ENCODE results near the gene RFWD3. TPM values are rescaled to one million over a fixed set of nuclear protein-coding genes. Genes with fewer than 3 reads are reported as not detected.

Gene RFWD3
- total and polyA plus RNA-seq, 2 experiments from 2014 or later = 12.8 to 12.9 TPM

- H3K4me1 ChIP-seq (ENCODE audit: insufficient read depth) = peaks cover under 1% of the 10 kb centered on the region
- no peak for DNase-seq (ENCODE audit: low spot score)
- TF ChIP-seq EZH2 (IDR thresholded peaks at IDR 0.05; ENCODE audit: borderline replicate concordance) (no peak), CTCF (IDR thresholded peaks at IDR 0.05; ENCODE audit: poor library complexity) (no peak), EZH2phosphoT487 (IDR thresholded peaks at IDR 0.05; ENCODE audit: low read depth, severe bottlenecking, unreplicated experiment) (no peak)
- peaks cover 45% of the 10 kb centered on the region for H4K20me1 ChIP-seq (ENCODE audit: insufficient read depth, poor library complexity, severe bottlenecking)
- no peak overlapping the region for H3K4me2 ChIP-seq
- H3K9me2 ChIP-seq (replicated peaks; ENCODE audit: insufficient read depth) = no peaks in the 10 kb centered on the region
- WGBS (ENCODE audit: low lambda C conversion rate, missing lambda C conversion rate) = 90% methylated on average over 9 of the region's 9 CpGs
- H3K27me3 ChIP-seq = no peaks in the 10 kb centered on the region
- H3K4me3 ChIP-seq = no peak overlapping the region
- H2AFZ ChIP-seq = no peak overlapping the region
- H3K9me3 ChIP-seq (ENCODE audit: low read depth) = no peaks in the 10 kb centered on the region
- peaks cover 100% of the 10 kb centered on the region for H3K79me2 ChIP-seq
- H3K36me3 ChIP-seq (replicated peaks; ENCODE audit: insufficient read depth, low read depth) = no peaks in the 10 kb centered on the region
- H3K27ac ChIP-seq = no peak overlapping the region
These were observed 82.6 kb downstream of the RFWD3 start for GRCh38 chr16:74583926-74584666.

GRCh38 chr16:74582970-74583369, 83.7 kb downstream of the RFWD3 start:
- Histone ChIP-seq H3K4me2 (no peak overlapping the region), H4K20me1 (ENCODE audit: insufficient read depth, poor library complexity, severe bottlenecking) (peaks cover 45% of the 10 kb centered on the region), H3K9me2 (replicated peaks; ENCODE audit: insufficient read depth) (no peaks in the 10 kb centered on the region), H3K27me3 (no peaks in the 10 kb centered on the region), H3K4me3 (no peak overlapping the region), H2AFZ (no peak overlapping the region), H3K9me3 (ENCODE audit: low read depth) (no peaks in the 10 kb centered on the region), H3K79me2 (peaks cover 100% of the 10 kb centered on the region), H3K27ac (peak overlapping the region; percentile 10), H3K4me1 (ENCODE audit: insufficient read depth) (peaks cover 12% of the 10 kb centered on the region), H3K36me3 (replicated peaks; ENCODE audit: insufficient read depth, low read depth) (no peaks in the 10 kb centered on the region)
- no peak for DNase-seq (ENCODE audit: low spot score)
- no peak for TF ChIP-seq EZH2phosphoT487 (IDR thresholded peaks at IDR 0.05; ENCODE audit: low read depth, severe bottlenecking, unreplicated experiment)
- no peak for TF ChIP-seq EZH2 (IDR thresholded peaks at IDR 0.05; ENCODE audit: borderline replicate concordance)
- TF ChIP-seq CTCF (IDR thresholded peaks at IDR 0.05; ENCODE audit: poor library complexity) = no peak
- 77% methylated on average over 1 of the region's 1 CpG for WGBS (ENCODE audit: low lambda C conversion rate, missing lambda C conversion rate)

GRCh38 chr16:74580833-74581232, 85.8 kb downstream of the RFWD3 start:
- Histone ChIP-seq H3K4me2 (no peak overlapping the region), H3K27ac (no peak overlapping the region), H3K79me2 (peaks cover 100% of the 10 kb centered on the region), H4K20me1 (ENCODE audit: insufficient read depth, poor library complexity, severe bottlenecking) (peaks cover 52% of the 10 kb centered on the region), H3K4me1 (ENCODE audit: insufficient read depth) (peaks cover 13% of the 10 kb centered on the region), H3K36me3 (replicated peaks; ENCODE audit: insufficient read depth, low read depth) (no peaks in the 10 kb centered on the region), H3K9me2 (replicated peaks; ENCODE audit: insufficient read depth) (no peaks in the 10 kb centered on the region), H3K9me3 (ENCODE audit: low read depth) (no peaks in the 10 kb centered on the region), H3K27me3 (no peaks in the 10 kb centered on the region), H2AFZ (no peak overlapping the region), H3K4me3 (no peak overlapping the region)
- TF ChIP-seq CTCF (IDR thresholded peaks at IDR 0.05; ENCODE audit: poor library complexity) = no peak
- no peak for TF ChIP-seq EZH2 (IDR thresholded peaks at IDR 0.05; ENCODE audit: borderline replicate concordance)
- TF ChIP-seq EZH2phosphoT487 (IDR thresholded peaks at IDR 0.05; ENCODE audit: low read depth, severe bottlenecking, unreplicated experiment) = no peak
- WGBS (ENCODE audit: low lambda C conversion rate, missing lambda C conversion rate) = 93% methylated on average over 3 of the region's 3 CpGs
- DNase-seq (ENCODE audit: low spot score) = no peak
